Measurements from ENCODE around the gene RCSD1.
A peak's percentile ranks its signal among the peaks of the same experiment; 100 is the strongest.

DNA sequence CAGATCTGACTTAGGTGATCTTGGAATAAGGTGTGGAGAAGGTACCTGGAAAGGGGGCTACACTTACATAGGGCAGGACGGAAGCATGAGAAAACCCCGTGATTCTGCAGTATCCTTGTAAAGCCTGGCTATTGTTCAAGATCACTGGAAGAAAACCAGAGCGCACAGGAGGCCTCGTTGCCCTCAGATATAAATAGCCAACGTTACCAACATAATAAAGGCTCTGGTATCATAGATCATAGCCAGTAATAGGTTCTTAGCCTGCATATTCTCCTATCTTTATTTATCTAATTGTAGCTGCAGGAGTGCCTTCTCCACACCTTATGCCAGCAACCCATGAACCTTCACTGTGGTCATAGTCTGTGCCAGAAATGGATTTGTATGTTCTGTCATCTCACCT, 55.8 kb downstream of the RCSD1 start:
- TF ChIP-seq, protein P1, sequence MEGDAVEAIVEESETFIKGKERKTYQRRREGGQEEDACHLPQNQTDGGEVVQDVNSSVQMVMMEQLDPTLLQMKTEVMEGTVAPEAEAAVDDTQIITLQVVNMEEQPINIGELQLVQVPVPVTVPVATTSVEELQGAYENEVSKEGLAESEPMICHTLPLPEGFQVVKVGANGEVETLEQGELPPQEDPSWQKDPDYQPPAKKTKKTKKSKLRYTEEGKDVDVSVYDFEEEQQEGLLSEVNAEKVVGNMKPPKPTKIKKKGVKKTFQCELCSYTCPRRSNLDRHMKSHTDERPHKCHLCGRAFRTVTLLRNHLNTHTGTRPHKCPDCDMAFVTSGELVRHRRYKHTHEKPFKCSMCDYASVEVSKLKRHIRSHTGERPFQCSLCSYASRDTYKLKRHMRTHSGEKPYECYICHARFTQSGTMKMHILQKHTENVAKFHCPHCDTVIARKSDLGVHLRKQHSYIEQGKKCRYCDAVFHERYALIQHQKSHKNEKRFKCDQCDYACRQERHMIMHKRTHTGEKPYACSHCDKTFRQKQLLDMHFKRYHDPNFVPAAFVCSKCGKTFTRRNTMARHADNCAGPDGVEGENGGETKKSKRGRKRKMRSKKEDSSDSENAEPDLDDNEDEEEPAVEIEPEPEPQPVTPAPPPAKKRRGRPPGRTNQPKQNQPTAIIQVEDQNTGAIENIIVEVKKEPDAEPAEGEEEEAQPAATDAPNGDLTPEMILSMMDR (IDR thresholded peaks at IDR 0.05) = no peak
- TF ChIP-seq POLR2A (IDR thresholded peaks at IDR 0.05) = peak in 1 of 2 donors; percentile 5
